GM19099 (cell line): Measurements from ENCODE around the gene SFSWAP.

Experiments used
- POLR2A ChIP-seq: IDR thresholded peaks from 3 replicates; pipeline ENCODE4 v1.6.1; 2011; ENCODE audit warnings: low read depth; ENCODE audit not compliant: insufficient read length; ENCODE audit errors: extremely low read depth

The SFSWAP gene

GRCh38 chr12:131711551-131712205 is 788 bp downstream of the SFSWAP start:
- TF ChIP-seq POLR2A = no peak

- TF ChIP-seq POLR2A = no peak
These were observed 2.5 kb downstream of the SFSWAP start for GRCh38 chr12:131713349-131713748.

DNA sequence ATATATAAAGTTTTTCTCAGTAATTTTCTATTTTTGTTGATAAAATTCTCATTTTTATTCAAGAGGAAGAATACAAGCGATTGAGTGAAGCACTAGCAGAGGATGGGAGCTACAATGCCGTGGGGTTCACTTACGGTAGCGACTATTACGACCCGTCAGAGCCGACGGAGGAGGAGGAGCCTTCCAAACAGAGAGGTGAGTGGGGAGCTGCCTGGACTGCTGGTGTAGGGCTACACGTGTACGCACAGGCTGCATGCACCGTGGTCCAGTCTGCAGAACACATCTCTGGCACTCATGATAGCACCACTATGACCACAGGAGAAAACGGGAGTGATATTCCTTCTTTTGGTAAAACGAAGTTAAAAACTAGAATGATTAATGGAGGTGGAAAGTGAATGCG is 3.9 kb downstream of the SFSWAP start:
- no peak for TF ChIP-seq POLR2A

DNA sequence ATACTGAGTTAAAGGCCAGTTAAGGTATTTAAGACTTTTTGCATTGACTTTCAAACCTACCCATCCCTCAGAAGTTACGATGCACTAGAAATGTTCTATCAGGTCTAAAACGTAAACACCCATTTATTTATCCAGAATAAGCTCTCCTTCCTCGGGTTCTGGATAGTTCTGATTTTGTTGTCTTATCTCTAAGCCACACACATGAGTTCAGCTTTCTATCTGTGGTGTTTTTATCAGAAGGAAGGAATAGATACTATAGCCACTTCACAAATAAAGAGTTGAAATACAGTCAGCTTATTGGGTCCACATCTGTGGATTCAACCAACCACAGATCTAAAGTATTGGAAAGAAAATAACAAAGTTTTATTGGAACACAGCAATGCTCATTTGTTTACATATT is 5.4 kb downstream of the SFSWAP start:
- no peak for TF ChIP-seq POLR2A

GRCh38 chr12:131720241-131720640 is 9.4 kb downstream of the SFSWAP start:
- TF ChIP-seq POLR2A = no peak

DNA sequence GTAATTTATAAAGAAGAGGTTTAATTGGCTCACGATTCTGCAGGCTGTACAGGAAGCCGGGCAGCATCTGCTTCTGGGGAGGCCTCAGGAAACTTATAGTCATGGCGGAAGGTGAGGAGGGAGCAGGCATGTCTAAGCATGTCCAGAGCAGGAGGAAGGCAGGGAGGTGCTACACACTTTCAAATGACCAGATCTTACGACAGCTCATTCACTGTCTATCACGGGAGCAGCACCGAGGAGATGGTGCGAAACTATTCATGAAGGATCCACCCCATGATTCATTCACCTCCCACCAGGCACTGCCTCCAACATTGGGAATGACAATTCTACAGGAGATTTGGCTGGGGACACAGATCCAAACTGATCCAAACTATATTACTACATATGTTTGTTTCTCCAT is 10.0 kb downstream of the SFSWAP start:
- TF ChIP-seq POLR2A = no peak

DNA sequence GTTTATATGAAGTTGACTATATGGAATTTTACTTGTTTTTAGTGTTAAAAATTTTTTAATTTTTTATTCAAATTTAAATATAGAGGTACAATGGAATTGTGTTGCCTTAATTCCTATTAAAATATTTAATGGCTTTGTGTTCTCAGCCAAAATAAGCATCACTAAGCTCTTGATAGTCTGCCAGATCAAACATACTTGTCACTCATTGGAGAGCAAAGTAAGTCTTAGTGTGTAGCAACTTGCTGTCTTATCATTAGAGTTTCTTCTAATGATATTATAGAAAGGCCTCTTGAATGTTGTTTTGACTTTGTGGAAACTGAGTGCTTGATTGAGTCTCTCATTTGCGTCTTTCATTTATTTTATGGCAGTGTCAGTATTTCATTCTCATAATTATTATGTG is 10.7 kb downstream of the SFSWAP start:
- no peak for TF ChIP-seq POLR2A

DNA sequence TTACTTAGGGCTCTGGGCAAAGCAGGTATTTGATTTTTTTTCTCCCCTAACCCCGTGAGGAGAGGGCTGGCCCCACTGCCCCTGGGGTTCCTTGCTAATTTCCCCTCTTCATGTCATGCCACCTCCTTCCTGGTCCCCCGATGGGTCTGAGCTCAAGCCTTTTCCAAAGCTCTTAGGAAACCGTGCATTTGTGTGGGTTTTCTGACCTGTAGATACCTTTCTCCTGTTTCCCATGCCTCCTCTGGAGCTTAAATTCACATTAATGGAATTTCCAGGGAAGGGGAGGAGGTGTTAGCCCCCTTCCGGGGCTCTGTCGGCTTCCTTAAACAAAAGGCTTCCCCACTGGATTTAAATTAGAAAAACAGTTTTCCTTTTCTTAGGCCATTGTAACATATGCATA is 12.6 kb downstream of the SFSWAP start:
- TF ChIP-seq POLR2A = no peak

- no peak for TF ChIP-seq POLR2A
These were observed 13.6 kb downstream of the SFSWAP start for GRCh38 chr12:131724534-131724933.

DNA sequence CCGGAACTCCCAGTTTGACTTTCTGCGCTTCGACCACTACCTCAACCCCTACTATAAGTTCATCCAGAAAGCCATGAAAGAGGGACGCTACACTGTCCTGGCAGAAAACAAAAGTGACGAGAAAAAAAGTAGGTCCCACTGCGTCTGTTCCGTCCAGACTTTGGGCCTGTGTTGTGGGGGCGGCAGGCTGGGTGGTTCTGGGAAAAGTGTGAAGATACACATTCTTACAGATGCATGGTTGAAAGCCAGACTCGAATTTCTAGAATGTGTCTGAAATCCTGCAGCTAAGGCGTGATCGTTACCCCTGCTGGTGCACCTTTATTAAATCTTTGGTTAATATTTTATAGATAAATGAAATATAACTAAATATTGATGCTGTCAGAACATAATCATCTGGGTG is 14.6 kb downstream of the SFSWAP start:
- TF ChIP-seq POLR2A = no peak

DNA sequence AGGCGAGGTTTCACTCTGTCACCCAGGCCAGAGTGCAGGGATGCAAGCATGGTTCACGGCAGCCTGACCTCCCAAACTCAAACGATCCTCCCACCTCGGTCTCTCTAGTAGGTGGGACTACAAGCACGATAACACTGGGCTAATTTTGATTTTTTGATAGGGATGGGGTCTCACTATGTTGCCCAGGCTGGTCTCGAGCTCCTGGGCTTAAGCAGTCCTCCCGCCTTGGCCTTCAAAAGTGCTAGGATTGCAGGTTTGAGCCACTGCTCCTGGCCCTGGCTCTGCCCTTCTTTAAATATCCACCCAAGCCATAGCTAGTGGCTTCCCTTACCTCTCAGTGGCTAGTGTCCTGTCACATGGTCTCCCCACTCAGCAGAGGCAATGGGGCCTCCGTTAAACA is 17.8 kb downstream of the SFSWAP start:
- TF ChIP-seq POLR2A = no peak

DNA sequence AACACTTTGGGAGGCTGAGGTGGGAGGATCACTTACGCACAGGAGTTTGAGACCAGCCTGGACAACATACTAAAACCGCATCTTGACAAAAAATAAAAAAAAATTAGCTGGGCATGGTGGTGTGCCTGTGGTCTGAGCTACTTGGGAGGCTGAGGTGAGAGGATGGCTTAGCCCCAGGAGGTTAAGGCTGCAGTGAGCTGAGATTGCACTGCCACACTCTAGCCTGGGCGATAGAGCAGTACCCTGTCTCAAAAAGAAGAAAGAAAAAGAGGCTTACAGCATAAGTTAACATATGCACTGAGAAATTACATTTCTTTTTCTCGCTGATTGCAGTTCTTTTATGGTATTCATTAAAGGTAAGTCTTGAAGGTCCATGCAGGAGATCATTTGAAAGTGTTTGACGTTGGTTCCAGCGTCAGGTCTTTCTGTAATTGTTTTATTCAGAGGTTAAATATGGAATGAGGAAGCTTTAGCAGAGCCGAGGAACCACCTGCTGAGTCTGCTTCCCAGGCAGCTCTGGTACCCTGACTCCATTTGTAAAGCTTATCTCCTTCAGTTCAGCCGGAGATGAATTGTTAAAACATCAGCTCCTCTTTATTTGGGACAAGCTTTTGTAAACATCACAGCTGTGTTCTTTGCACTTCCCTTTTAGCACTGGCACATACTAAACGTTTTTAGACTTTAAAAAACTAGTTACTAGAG is 18.5 kb downstream of the SFSWAP start:
- TF ChIP-seq POLR2A = no peak

DNA sequence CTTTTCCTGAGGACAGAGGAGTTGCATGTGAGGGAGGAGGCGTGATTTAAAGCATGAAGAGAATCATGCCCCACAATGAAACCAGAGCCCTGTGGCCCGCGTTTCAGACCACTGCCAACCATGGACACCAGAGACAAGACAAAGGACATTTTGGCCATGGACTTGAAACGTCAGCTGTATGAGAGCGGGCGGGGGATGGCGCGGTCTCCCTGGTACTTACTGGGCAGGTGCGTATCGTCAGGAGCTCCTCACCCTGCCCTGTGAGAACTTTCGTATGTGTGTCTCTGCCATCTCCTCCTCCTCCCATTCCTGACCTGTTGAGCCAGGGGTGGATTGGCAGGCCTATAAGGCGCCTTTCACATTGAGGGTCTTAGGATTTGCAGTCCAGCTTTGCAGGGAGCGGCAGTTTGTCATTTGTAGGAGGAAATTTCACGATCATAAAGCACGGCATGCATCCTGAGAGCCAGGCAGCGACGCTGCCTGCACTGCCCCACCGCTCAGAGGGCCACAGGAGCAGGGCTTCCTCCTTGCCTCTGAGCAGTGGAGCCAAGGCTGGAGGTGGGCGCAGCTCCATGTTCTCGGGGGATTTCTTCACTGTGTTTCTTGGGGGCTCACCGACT is 22.2 kb downstream of the SFSWAP start:
- no peak for TF ChIP-seq POLR2A

GRCh38 chr12:131733874-131734273 is 23.0 kb downstream of the SFSWAP start:
- no peak for TF ChIP-seq POLR2A

- TF ChIP-seq POLR2A = no peak
These were observed 23.7 kb downstream of the SFSWAP start for GRCh38 chr12:131734336-131735152.

GRCh38 chr12:131735153-131735456 is 24.2 kb downstream of the SFSWAP start:
- no peak for TF ChIP-seq POLR2A
